HepG2 (cell line): ENCODE measurements around the gene MOG. TPM values are rescaled to one million over a fixed set of nuclear protein-coding genes. Genes with fewer than 3 reads are reported as not detected.

Experiments used
- ATAC-seq: fragments of 200-7000 bp; cut with Tn5 transposase; 3 replicates; pipeline ENCODE4 v1.9.1; 2020; ENCODE audit warnings: mild to moderate bottlenecking, moderate library complexity
- BruUV-seq: library from RNA; stranded (reverse); fragments of 400-500 nt; replicated peaks from 2 replicates; lab custom pipeline; 2021; lab: Mats Ljungman, UMichigan
- CTCF ChIA-PET: fragments of 300-600 bp; formaldehyde crosslinking; extraction: SDS; loops from one replicate; lab custom pipeline; 2021; ENCODE audit warnings: low total read pairs, inconsistent platforms, low intra/inter-chr PET ratio; lab: Yijun Ruan, JAX
- POLR2A ChIA-PET: fragments of 350-600 bp; sonication (Branson Sonifier 250); formaldehyde crosslinking; loops from one replicate; lab custom pipeline; 2020; ENCODE audit warnings: antibody characterized with exemption, inconsistent platforms; lab: Yijun Ruan, JAX
- DNase-seq: peaks from one replicate; pipeline ENCODE4 v3.0.0-alpha.2; 2015; ENCODE audit warnings: low spot score
- FAIRE-seq: peaks from 3 replicates; lab custom pipeline; 2011; peaks lifted over from hg19 to GRCh38; lab: Jason Lieb, UNC
- H2AFZ ChIP-seq: one replicate; pipeline ENCODE4 v1.6.1; 2011; ENCODE audit warnings: low read length, inconsistent platforms
- H3K27ac ChIP-seq: fragments of 300-600 bp; 3 replicates; pipeline ENCODE4 v1.8.0; 2011; ENCODE audit warnings: mixed run types, mild to moderate bottlenecking, mixed read lengths, low read length, inconsistent platforms; ENCODE audit not compliant: insufficient read depth; ENCODE audit errors: extremely low read length
- H3K27me3 ChIP-seq, 2 experiments: fragments of 200-600 bp in 1 of 2; 2 replicates in 1 of 2; 3 replicates in 1 of 2; pipeline versions ENCODE4 v1.6.0 to v1.8.0; 2011; ENCODE audit warnings: low read length in 2 of 2, mild to moderate bottlenecking in 2 of 2, moderate library complexity in 2 of 2, inconsistent platforms in 1 of 2; ENCODE audit not compliant: insufficient read depth in 2 of 2, control insufficient read depth in 1 of 2
- H3K36me3 ChIP-seq, 2 experiments: fragments of 200-600 bp in 1 of 2; replicated peaks in 1 of 2; 2 replicates in 1 of 2; 3 replicates in 1 of 2; pipeline versions ENCODE4 v1.5.1 to v1.8.0; 2011; ENCODE audit warnings: low read length in 2 of 2, inconsistent platforms in 1 of 2; ENCODE audit not compliant: insufficient read depth in 2 of 2, control insufficient read depth in 1 of 2
- H3K4me1 ChIP-seq: 2 replicates; pipeline ENCODE4 v1.5.1; 2012; ENCODE audit warnings: low read length, inconsistent platforms; ENCODE audit not compliant: insufficient read depth
- H3K4me2 ChIP-seq: 2 replicates; pipeline ENCODE4 v1.6.0; 2011; ENCODE audit warnings: low read depth, low read length, inconsistent platforms
- H3K4me3 ChIP-seq, 3 experiments: fragments of 200-600 bp in 1 of 3; sonication (generic), shearing (Covaris generic) in 1 of 3; replicated peaks in 1 of 3; 2 replicates each; pipeline ENCODE4 v1.5.1; 2011 to 2016; ENCODE audit warnings: low read length in 3 of 3, inconsistent platforms in 2 of 3, low read depth in 2 of 3, mild to moderate bottlenecking in 2 of 3, control low read depth in 1 of 3, mixed read lengths in 1 of 3; ENCODE audit not compliant: insufficient read depth in 1 of 3
- H3K79me2 ChIP-seq: one replicate; pipeline ENCODE4 v1.6.1; 2011; ENCODE audit warnings: low read length, inconsistent platforms; ENCODE audit not compliant: insufficient read depth
- H3K9ac ChIP-seq: 2 replicates; pipeline ENCODE4 v1.6.0; 2011; ENCODE audit warnings: mild to moderate bottlenecking, low read depth, low read length, inconsistent platforms; ENCODE audit not compliant: insufficient read depth
- H3K9me3 ChIP-seq: 2 replicates; pipeline ENCODE4 v1.5.1; 2012; ENCODE audit warnings: mild to moderate bottlenecking, low read length
- H4K20me1 ChIP-seq: 2 replicates; pipeline ENCODE4 v1.6.0; 2011; ENCODE audit warnings: inconsistent platforms, mild to moderate bottlenecking, low read length, moderate library complexity; ENCODE audit not compliant: insufficient read depth
- CEBPB ChIP-seq: IDR thresholded peaks from 2 replicates; pipeline ENCODE4 v1.6.1; 2011; ENCODE audit warnings: low read depth, low read length, improper control_type of control experiment, borderline replicate concordance
- KMT2B ChIP-seq: IDR thresholded peaks from 2 replicates; pipeline ENCODE4 v1.6.1; 2016; ENCODE audit warnings: missing genetic modification reagents, missing compliant biosample characterization
- MAZ ChIP-seq, 2 experiments: sonication (generic) in 1 of 2; formaldehyde crosslinking in 1 of 2; IDR thresholded peaks; 2 replicates each; pipeline versions ENCODE4 v1.5.0 to v1.6.1; 2012 to 2020; ENCODE audit warnings: low read depth in 2 of 2, mild to moderate bottlenecking in 2 of 2, borderline replicate concordance in 1 of 2, improper control_type of control experiment in 1 of 2, low read length in 1 of 2, missing genetic modification reagents in 1 of 2, moderate library complexity in 1 of 2
- NR3C1 ChIP-seq: sonication (generic); formaldehyde crosslinking; IDR thresholded peaks from 2 replicates; pipeline ENCODE4 v1.4.0; 2020; ENCODE audit warnings: missing genetic modification reagents
- POLR2AphosphoS5 ChIP-seq: IDR thresholded peaks from 2 replicates; pipeline ENCODE4 v1.6.1; 2012; ENCODE audit warnings: low read depth, low read length
- RBM22 ChIP-seq: fragments of 200-400 bp; formaldehyde crosslinking; optimal IDR thresholded peaks from 2 replicates; pipeline ENCODE3; 2017; ENCODE audit warnings: mild to moderate bottlenecking, low read length, moderate library complexity
- SMYD3 ChIP-seq: sonication (generic); formaldehyde crosslinking; IDR thresholded peaks from 2 replicates; pipeline ENCODE4 v1.8.1; 2023; ENCODE audit warnings: mild to moderate bottlenecking, missing genetic modification reagents
- TCF7 ChIP-seq: sonication (generic); IDR thresholded peaks from 2 replicates; pipeline ENCODE4 v1.6.1; 2016; ENCODE audit warnings: antibody characterized with exemption, low read depth
- TSC22D2 ChIP-seq: sonication (generic); formaldehyde crosslinking; IDR thresholded peaks from 2 replicates; pipeline ENCODE4 v1.5.1; 2020; ENCODE audit warnings: missing genetic modification reagents, mild to moderate bottlenecking, borderline replicate concordance
- XRCC5 ChIP-seq: fragments of 200-400 bp; formaldehyde crosslinking; optimal IDR thresholded peaks from 2 replicates; pipeline ENCODE3; 2017; ENCODE audit warnings: mild to moderate bottlenecking, low read length
- ZNF225 ChIP-seq: sonication (generic); formaldehyde crosslinking; IDR thresholded peaks from 2 replicates; pipeline ENCODE4 v1.4.0; 2020; ENCODE audit warnings: mild to moderate bottlenecking, missing genetic modification reagents
- ZNF253 ChIP-seq: sonication (generic); formaldehyde crosslinking; IDR thresholded peaks from 2 replicates; pipeline ENCODE4 v1.8.0; 2022; ENCODE audit warnings: mild to moderate bottlenecking, missing genetic modification reagents, borderline replicate concordance
- ZNF280B ChIP-seq: sonication (generic); formaldehyde crosslinking; IDR thresholded peaks from 2 replicates; pipeline ENCODE4 v1.5.0; 2020; ENCODE audit warnings: missing genetic modification reagents, mild to moderate bottlenecking, borderline replicate concordance
- ZNF292 ChIP-seq: sonication (generic); formaldehyde crosslinking; IDR thresholded peaks from 2 replicates; pipeline ENCODE4 v1.8.1; 2022; ENCODE audit warnings: mild to moderate bottlenecking, low read depth, missing genetic modification reagents, borderline replicate concordance
- ZNF317 ChIP-seq: sonication (generic); formaldehyde crosslinking; IDR thresholded peaks from 2 replicates; pipeline ENCODE4 v1.5.0; 2020; ENCODE audit warnings: mild to moderate bottlenecking, missing genetic modification reagents
- ZNF441 ChIP-seq: sonication (generic); formaldehyde crosslinking; IDR thresholded peaks from 2 replicates; pipeline ENCODE4 v1.7.0; 2021; ENCODE audit warnings: missing genetic modification reagents, borderline replicate concordance
- ZNF713 ChIP-seq: sonication (generic); formaldehyde crosslinking; IDR thresholded peaks from 2 replicates; pipeline ENCODE4 v1.4.0; 2020; ENCODE audit warnings: mild to moderate bottlenecking, missing genetic modification reagents
- WGBS: methylation state at CpG from one replicate; pipeline ENCODE4 v1.1.6; 2017; ENCODE audit warnings: low lambda C conversion rate; 5-methylcytosine and 5-hydroxymethylcytosine counted together
- in situ Hi-C: cut with HindIII; loops from 2 replicates; pipeline ENCODE4 v1.10.0; 2017; ENCODE audit warnings: low pct_unique_long_range_greater_than_20kb; ENCODE audit not compliant: extremely low pct_ligation_motif_present
- intact Hi-C: fragments of 100-400 bp; cut with micrococcal nuclease; formaldehyde crosslinking; loops from one replicate; pipeline ENCODE4 v1.10.0; 2022; ENCODE audit not compliant: unreplicated experiment
- polyA plus RNA-seq, 8 experiments: library from polyadenylated mRNA; depleted of rRNA in 3 of 8; stranded (reverse) in 7 of 8; unstranded in 1 of 8; fragments of >200 nt; fragmentation: Illumina TruSeq in 4 of 8; extraction: Trizol in 4 of 8; gene quantifications; 2 replicates each; pipeline versions ENCODE4 v1.2.1 to v1.2.3, GENCODE V29; 2011 to 2016; ENCODE audit warnings: low read depth in 4 of 8, missing spikeins in 1 of 8, mixed read lengths in 1 of 8; ENCODE audit not compliant: insufficient read depth in 1 of 8
- total RNA-seq, 5 experiments: library from RNA; depleted of rRNA; stranded (reverse); fragments of >200 nt; fragmentation: Illumina TruSeq; extraction: Trizol; gene quantifications; 2 replicates each; pipeline ENCODE4 v1.2.3, GENCODE V29; 2016; ENCODE audit warnings: low read depth in 1 of 5
- TF ChIP-seq, protein P1 (sequence below): sonication (generic); formaldehyde crosslinking; IDR thresholded peaks from 2 replicates; pipeline ENCODE4 v1.4.0; 2020; ENCODE audit warnings: missing genetic modification reagents
- TF ChIP-seq, protein P2 (sequence below): sonication (generic); formaldehyde crosslinking; IDR thresholded peaks from 2 replicates; pipeline ENCODE4 v1.5.1; 2020; ENCODE audit warnings: missing genetic modification reagents, mild to moderate bottlenecking, borderline replicate concordance

The MOG gene
- total and polyA plus RNA-seq, 2 of the 13 experiments (the other 11 are each of a cell fraction or from before 2014, with no cell fraction given): not detected

DNA sequence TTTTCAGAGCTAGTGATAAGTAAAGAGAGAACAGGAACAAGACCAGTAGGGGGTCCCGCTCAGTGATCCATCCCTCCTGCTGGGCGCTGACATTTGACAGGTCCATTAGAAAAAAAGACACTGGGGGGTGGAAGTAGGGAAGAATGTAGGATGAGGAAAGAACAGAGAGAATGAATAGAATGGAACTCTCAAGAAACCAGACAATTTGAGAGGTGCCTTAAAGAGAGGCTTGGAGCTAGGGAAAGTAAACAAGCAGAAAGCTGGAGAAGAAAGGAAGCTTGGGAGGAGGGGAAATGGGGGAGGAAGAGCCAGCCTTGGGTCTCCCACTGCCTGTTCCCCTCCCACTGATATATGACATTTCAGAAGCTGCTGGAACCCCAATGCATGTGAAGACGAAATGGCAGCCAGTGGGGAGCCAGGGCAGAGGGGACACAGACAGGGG lies 32.4 kb upstream of the MOG start (continued):
- TF ChIP-seq, protein P1, sequence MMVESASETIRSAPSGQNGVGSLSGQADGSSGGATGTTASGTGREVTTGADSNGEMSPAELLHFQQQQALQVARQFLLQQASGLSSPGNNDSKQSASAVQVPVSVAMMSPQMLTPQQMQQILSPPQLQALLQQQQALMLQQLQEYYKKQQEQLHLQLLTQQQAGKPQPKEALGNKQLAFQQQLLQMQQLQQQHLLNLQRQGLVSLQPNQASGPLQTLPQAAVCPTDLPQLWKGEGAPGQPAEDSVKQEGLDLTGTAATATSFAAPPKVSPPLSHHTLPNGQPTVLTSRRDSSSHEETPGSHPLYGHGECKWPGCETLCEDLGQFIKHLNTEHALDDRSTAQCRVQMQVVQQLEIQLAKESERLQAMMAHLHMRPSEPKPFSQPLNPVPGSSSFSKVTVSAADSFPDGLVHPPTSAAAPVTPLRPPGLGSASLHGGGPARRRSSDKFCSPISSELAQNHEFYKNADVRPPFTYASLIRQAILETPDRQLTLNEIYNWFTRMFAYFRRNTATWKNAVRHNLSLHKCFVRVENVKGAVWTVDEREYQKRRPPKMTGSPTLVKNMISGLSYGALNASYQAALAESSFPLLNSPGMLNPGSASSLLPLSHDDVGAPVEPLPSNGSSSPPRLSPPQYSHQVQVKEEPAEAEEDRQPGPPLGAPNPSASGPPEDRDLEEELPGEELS (CRISPR knock-in tag): no peak

DNA sequence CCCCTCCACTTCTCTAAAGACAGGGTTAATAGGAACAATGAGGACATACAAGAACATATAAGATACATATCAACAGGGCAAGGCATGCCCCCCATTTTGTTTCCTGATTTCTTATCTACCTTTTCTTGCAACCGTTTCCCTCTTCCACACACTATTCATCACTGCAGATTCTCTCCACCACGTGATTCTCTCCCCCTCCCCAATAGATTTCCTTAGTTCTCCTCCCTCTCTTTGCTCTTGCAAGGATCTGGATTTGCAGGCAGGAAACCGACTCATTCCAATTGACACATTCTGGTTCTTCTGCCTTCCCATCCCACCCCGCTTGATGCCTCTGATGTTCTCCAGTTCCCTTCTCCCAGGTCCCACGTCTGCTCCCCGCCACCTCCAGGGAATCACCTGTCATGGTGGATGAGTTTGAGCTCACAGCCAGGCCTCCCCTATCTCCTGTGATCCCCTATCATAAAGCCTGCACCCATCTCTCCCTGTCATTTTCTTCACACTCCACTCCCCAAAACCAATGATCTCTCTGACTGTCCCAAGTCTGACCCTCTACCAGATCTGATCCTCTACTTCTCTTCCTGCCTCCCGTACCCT lies 31.5 kb upstream of the MOG start:
- in situ Hi-C loops: no loop called here
- no peak overlapping the region for H3K4me2 ChIP-seq
- CTCF ChIA-PET: no interaction called here
- TF ChIP-seq RBM22 (no peak), NR3C1 (CRISPR knock-in tag) (no peak), ZNF280B (CRISPR knock-in tag) (no peak), TSC22D2 (CRISPR knock-in tag) (no peak), ZNF713 (CRISPR knock-in tag) (no peak), XRCC5 (no peak), TCF7 (no peak), KMT2B (CRISPR knock-in tag) (no peak), ZNF441 (CRISPR knock-in tag) (no peak), CEBPB (no peak), SMYD3 (CRISPR knock-in tag) (no peak), POLR2AphosphoS5 (no peak), ZNF253 (CRISPR knock-in tag) (no peak), MAZ (IDR thresholded peaks at IDR 0.05; ENCODE audit: borderline replicate concordance, low read depth, low read length) (no peak), MAZ (CRISPR knock-in tag; IDR thresholded peaks at IDR 0.05; ENCODE audit: low read depth) (no peak), ZNF292 (CRISPR knock-in tag) (no peak), ZNF317 (no peak), ZNF225 (CRISPR knock-in tag) (no peak)
- TF ChIP-seq, protein P2, sequence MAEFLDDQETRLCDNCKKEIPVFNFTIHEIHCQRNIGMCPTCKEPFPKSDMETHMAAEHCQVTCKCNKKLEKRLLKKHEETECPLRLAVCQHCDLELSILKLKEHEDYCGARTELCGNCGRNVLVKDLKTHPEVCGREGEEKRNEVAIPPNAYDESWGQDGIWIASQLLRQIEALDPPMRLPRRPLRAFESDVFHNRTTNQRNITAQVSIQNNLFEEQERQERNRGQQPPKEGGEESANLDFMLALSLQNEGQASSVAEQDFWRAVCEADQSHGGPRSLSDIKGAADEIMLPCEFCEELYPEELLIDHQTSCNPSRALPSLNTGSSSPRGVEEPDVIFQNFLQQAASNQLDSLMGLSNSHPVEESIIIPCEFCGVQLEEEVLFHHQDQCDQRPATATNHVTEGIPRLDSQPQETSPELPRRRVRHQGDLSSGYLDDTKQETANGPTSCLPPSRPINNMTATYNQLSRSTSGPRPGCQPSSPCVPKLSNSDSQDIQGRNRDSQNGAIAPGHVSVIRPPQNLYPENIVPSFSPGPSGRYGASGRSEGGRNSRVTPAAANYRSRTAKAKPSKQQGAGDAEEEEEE (CRISPR knock-in tag): no peak

More for the DNA sequence above, 31.5 kb upstream of the MOG start:
- FAIRE-seq (no peak), DNase-seq (no peak), ATAC-seq (no peak)
- Histone ChIP-seq H3K9me3 (no peaks in the 10 kb centered on the region), H3K4me3 (no peak overlapping the region), H2AFZ (no peak overlapping the region), H3K27ac (no peak overlapping the region), H3K4me1 (peaks cover 11% of the 10 kb centered on the region), H3K27me3 (peaks cover 10 to 54% of the 10 kb centered on the region in 2 experiments), H3K36me3 (no peaks in the 10 kb centered on the region), H3K9ac (no peak overlapping the region), H4K20me1 (no peaks in the 10 kb centered on the region), H3K79me2 (no peaks in the 10 kb centered on the region)
- 15% methylated on average over 7 of the region's 7 CpGs for WGBS
- POLR2A ChIA-PET: no interaction called here
- BruUV-seq: no TSS peak
- intact Hi-C loops: no loop called here
